Measurements from ENCODE around the gene CCNB2. TPM values are rescaled to one million over a fixed set of nuclear protein-coding genes. Genes with fewer than 3 reads are reported as not detected.

The CCNB2 gene
- total and polyA plus RNA-seq, 2 donors (not counting 3 experiments of a cell fraction or from before 2014, with no cell fraction given): 55.9 to 65.2 TPM

- no peaks in the 10 kb centered on the region for H3K4me1 ChIP-seq (ENCODE audit: control insufficient read depth, extremely low read depth, insufficient read depth, low read length)
- H2AFZ ChIP-seq (ENCODE audit: low read depth, low read length): no peak overlapping the region
- H3K9me3 ChIP-seq (replicated peaks; ENCODE audit: control insufficient read depth, insufficient read depth, low read length): no peaks in the 10 kb centered on the region
- BruUV-seq (replicated peaks): no TSS peak
- H3K36me3 ChIP-seq (ENCODE audit: control insufficient read depth in 2 of 2, extremely low read depth in 1 of 2, insufficient read depth in 2 of 2, low read length in 2 of 2): peaks cover 8 to 26% of the 10 kb centered on the region in 2 experiments
- no peaks in the 10 kb centered on the region for H3K27me3 ChIP-seq (ENCODE audit: control insufficient read depth in 2 of 2, insufficient read depth in 2 of 2, low read length in 2 of 2)
- ChIA-PET CTCF (interaction anchor here (0.7 to 1.4 kb wide), 3 partner anchors 16 to 376 kb away, joined by 4 read pairs; no protein-coding TSS in a partner anchor), POLR2A (no interaction called here)
- no peak for TF ChIP-seq JUN (IDR thresholded peaks at IDR 0.05; ENCODE audit: borderline replicate concordance, insufficient read depth, insufficient read length, low read depth)
- TF ChIP-seq MYC (IDR thresholded peaks at IDR 0.05; ENCODE audit: low read depth, low read length): no peak
- no peak for TF ChIP-seq POLR2A (IDR thresholded peaks at IDR 0.05; ENCODE audit: low read depth, low read length)
- TF ChIP-seq CTCF (IDR thresholded peaks at IDR 0.05; ENCODE audit: extremely low read depth in 1 of 2, insufficient read depth in 1 of 2, low read depth in 1 of 2, low read length in 2 of 2): no peak
- TF ChIP-seq GATA2 (IDR thresholded peaks at IDR 0.05; ENCODE audit: insufficient read depth, insufficient read length, low read depth, low read length): no peak
- no peak for TF ChIP-seq MAX (IDR thresholded peaks at IDR 0.05; ENCODE audit: insufficient read depth, insufficient read length)
- TF ChIP-seq POLR2AphosphoS5 (IDR thresholded peaks at IDR 0.05; ENCODE audit: insufficient read depth, low read depth, low read length): no peak
- no peak for TF ChIP-seq EZH2 (IDR thresholded peaks at IDR 0.05; ENCODE audit: borderline replicate concordance, low read depth, low read length, severe bottlenecking)
- TF ChIP-seq FOS (IDR thresholded peaks at IDR 0.05; ENCODE audit: borderline replicate concordance, insufficient read depth, low read length): no peak
- no peak overlapping the region for H3K9ac ChIP-seq (replicated peaks; ENCODE audit: extremely low read depth, insufficient read depth, low read length)
- no peaks in the 10 kb centered on the region for H3K9me1 ChIP-seq (replicated peaks; ENCODE audit: control insufficient read depth, extremely low read depth, insufficient read depth, low read length)
- FAIRE-seq (no peak), DNase-seq (ENCODE audit: low read depth, low spot score) (no peak)
- intact Hi-C loops (cut with micrococcal nuclease): no loop called here
- peaks cover 2% of the 10 kb centered on the region for H3K79me2 ChIP-seq (ENCODE audit: control insufficient read depth, insufficient read depth, low read length)
- no peaks in the 10 kb centered on the region for H4K20me1 ChIP-seq (replicated peaks; ENCODE audit: control insufficient read depth, extremely low read depth, insufficient read depth, low read length)
- H3K4me2 ChIP-seq (ENCODE audit: insufficient read depth, low read length): no peak overlapping the region
- dilution Hi-C loops (cut with MboI; ENCODE audit: extremely low pct_ligation_motif_present, low sequenced_read_pairs): no loop called here
- no peak overlapping the region for H3K27ac ChIP-seq (ENCODE audit: insufficient read depth, low read depth, low read length)
- H3K4me3 ChIP-seq (replicated peaks in 1 of 3; ENCODE audit: insufficient read depth in 1 of 3, low read depth in 1 of 3, low read length in 3 of 3): no peak overlapping the region
These were observed 11.8 kb downstream of the CCNB2 start for GRCh38 chr15:59116771-59117170.

All from endothelial cell of umbilical vein (primary cell).